ENCODE data around the gene CHRNG.

Gene CHRNG

GRCh38 chr2:232503809-232504323 is 35.6 kb upstream of the CHRNG start:
- TF ChIP-seq EZH2phosphoT487 (IDR thresholded peaks at IDR 0.05; ENCODE audit: borderline replicate concordance, low read length) (no peak), CTCF (IDR thresholded peaks at IDR 0.05; ENCODE audit: low read depth, low read length, poor library complexity, severe bottlenecking) (no peak)
- Histone ChIP-seq H3K27ac (ENCODE audit: low read depth, low read length) (no peak overlapping the region), H3K4me2 (ENCODE audit: low read length) (no peak overlapping the region), H3K9me3 (ENCODE audit: control insufficient read depth, insufficient read depth, low read length) (no peaks in the 10 kb centered on the region), H3K4me3 (ENCODE audit: low read length) (no peak overlapping the region), H3K4me1 (ENCODE audit: control insufficient read depth, low read length) (no peaks in the 10 kb centered on the region), H3K79me2 (ENCODE audit: control insufficient read depth, low read length) (no peaks in the 10 kb centered on the region), H3K36me3 (ENCODE audit: control insufficient read depth, low read length) (no peaks in the 10 kb centered on the region), H3K9me2 (replicated peaks; ENCODE audit: control insufficient read depth, low read length) (no peaks in the 10 kb centered on the region), H4K20me1 (ENCODE audit: control insufficient read depth, insufficient read depth, low read depth, low read length) (no peaks in the 10 kb centered on the region), H3F3A (ENCODE audit: control insufficient read depth, insufficient read depth) (no peaks in the 10 kb centered on the region), H3K27me3 (ENCODE audit: control insufficient read depth, low read length) (peaks cover 28% of the 10 kb centered on the region)

DNA sequence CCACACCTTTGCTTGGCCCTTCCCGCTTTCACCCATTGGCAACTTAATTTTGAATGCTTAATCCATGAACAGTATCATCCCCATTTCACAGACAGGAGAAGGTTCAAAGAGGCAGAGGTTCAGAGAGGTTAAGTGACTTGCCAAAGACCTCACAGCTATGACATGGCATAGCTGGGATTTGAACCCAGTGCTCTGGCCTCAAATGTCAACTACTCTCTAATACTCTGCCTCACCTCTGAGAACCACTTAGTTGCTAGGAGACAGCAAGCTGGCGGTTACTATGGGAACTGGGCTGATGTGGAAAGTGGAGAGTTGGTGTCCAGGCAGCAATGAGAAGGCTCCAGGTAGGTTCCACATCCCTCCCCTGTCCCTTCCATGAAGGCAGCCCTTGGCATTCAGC is 35.1 kb upstream of the CHRNG start:
- Histone ChIP-seq H4K20me1 (ENCODE audit: control insufficient read depth, insufficient read depth, low read depth, low read length) (no peaks in the 10 kb centered on the region), H3F3A (ENCODE audit: control insufficient read depth, insufficient read depth) (no peaks in the 10 kb centered on the region), H3K4me3 (ENCODE audit: low read length) (no peak overlapping the region), H3K36me3 (ENCODE audit: control insufficient read depth, low read length) (no peaks in the 10 kb centered on the region), H3K27ac (ENCODE audit: low read depth, low read length) (no peak overlapping the region), H3K9me3 (ENCODE audit: control insufficient read depth, insufficient read depth, low read length) (no peaks in the 10 kb centered on the region), H3K79me2 (ENCODE audit: control insufficient read depth, low read length) (no peaks in the 10 kb centered on the region), H3K4me1 (ENCODE audit: control insufficient read depth, low read length) (no peaks in the 10 kb centered on the region), H3K4me2 (ENCODE audit: low read length) (no peak overlapping the region), H3K27me3 (ENCODE audit: control insufficient read depth, low read length) (peaks cover 28% of the 10 kb centered on the region), H3K9me2 (replicated peaks; ENCODE audit: control insufficient read depth, low read length) (no peaks in the 10 kb centered on the region)
- TF ChIP-seq CTCF (IDR thresholded peaks at IDR 0.05; ENCODE audit: low read depth, low read length, poor library complexity, severe bottlenecking) (no peak), EZH2phosphoT487 (IDR thresholded peaks at IDR 0.05; ENCODE audit: borderline replicate concordance, low read length) (no peak)

GRCh38 chr2:232505856-232506255 is 33.6 kb upstream of the CHRNG start:
- no peak for TF ChIP-seq EZH2phosphoT487 (IDR thresholded peaks at IDR 0.05; ENCODE audit: borderline replicate concordance, low read length)
- no peak for TF ChIP-seq CTCF (IDR thresholded peaks at IDR 0.05; ENCODE audit: low read depth, low read length, poor library complexity, severe bottlenecking)
- Histone ChIP-seq H3K9me3 (ENCODE audit: control insufficient read depth, insufficient read depth, low read length) (no peaks in the 10 kb centered on the region), H3K27ac (ENCODE audit: low read depth, low read length) (no peak overlapping the region), H3K27me3 (ENCODE audit: control insufficient read depth, low read length) (peaks cover 28% of the 10 kb centered on the region), H4K20me1 (ENCODE audit: control insufficient read depth, insufficient read depth, low read depth, low read length) (no peaks in the 10 kb centered on the region), H3F3A (ENCODE audit: control insufficient read depth, insufficient read depth) (no peaks in the 10 kb centered on the region), H3K36me3 (ENCODE audit: control insufficient read depth, low read length) (no peaks in the 10 kb centered on the region), H3K4me3 (ENCODE audit: low read length) (no peak overlapping the region), H3K4me1 (ENCODE audit: control insufficient read depth, low read length) (no peaks in the 10 kb centered on the region), H3K79me2 (ENCODE audit: control insufficient read depth, low read length) (no peaks in the 10 kb centered on the region), H3K9me2 (replicated peaks; ENCODE audit: control insufficient read depth, low read length) (no peaks in the 10 kb centered on the region), H3K4me2 (ENCODE audit: low read length) (no peak overlapping the region)
